Lower lobe of right lung (tissue), 2 donors: ENCODE data around the gene SLCO4A1. TPM values are rescaled to one million over a fixed set of nuclear protein-coding genes. Genes with fewer than 3 reads are reported as not detected.

Experiments used
- ATAC-seq, 2 donors: fragments of 200-7000 bp; cut with Tn5 transposase; one replicate each; pipeline ENCODE4 v1.9.1; 2020 to 2022; ENCODE audit warnings: mild to moderate bottlenecking in 2 of 2, moderate library complexity in 2 of 2
- DNase-seq: peaks from one replicate; pipeline ENCODE4 v3.0.0-alpha.2; 2020
- H3K27ac ChIP-seq: fragments of 200-600 bp; one replicate; pipeline ENCODE4 v1.8.0; 2022
- H3K27me3 ChIP-seq: fragments of 200-600 bp; one replicate; pipeline ENCODE4 v1.8.0; 2022; ENCODE audit warnings: low read depth
- H3K36me3 ChIP-seq: fragments of 200-600 bp; one replicate; pipeline ENCODE4 v1.8.0; 2022; ENCODE audit warnings: mild to moderate bottlenecking
- H3K4me1 ChIP-seq: fragments of 200-600 bp; one replicate; pipeline ENCODE4 v1.8.0; 2022
- H3K4me3 ChIP-seq: fragments of 200-600 bp; one replicate; pipeline ENCODE4 v1.8.0; 2022; ENCODE audit warnings: mild to moderate bottlenecking
- H3K9me3 ChIP-seq: fragments of 200-600 bp; one replicate; pipeline ENCODE4 v1.8.0; 2022
- intact Hi-C: fragments of 100-400 bp; cut with DNase I; formaldehyde crosslinking; loops from one replicate; pipeline ENCODE4 v1.11.0; 2022
- total RNA-seq: library from RNA; stranded (reverse); fragmentation: NEBNext Ultra II Directional; extraction: Animal tissue kit (Norgen Biotek cat#: 25700); gene quantifications from one replicate; pipeline ENCODE4 v1.2.1, GENCODE V29; 2021
- TF ChIP-seq, protein P1 (sequence below): fragments of 200-600 bp; IDR thresholded peaks from one replicate; pipeline ENCODE4 v1.8.0; 2022; ENCODE audit warnings: antibody characterized with exemption, mild to moderate bottlenecking
- donor health status: DM: no; HTN: yes; CAD: no; lungs with severe emphysema.

The SLCO4A1 gene
- total RNA-seq, 1 donor from 2014 or later = 72.4 TPM

DNA sequence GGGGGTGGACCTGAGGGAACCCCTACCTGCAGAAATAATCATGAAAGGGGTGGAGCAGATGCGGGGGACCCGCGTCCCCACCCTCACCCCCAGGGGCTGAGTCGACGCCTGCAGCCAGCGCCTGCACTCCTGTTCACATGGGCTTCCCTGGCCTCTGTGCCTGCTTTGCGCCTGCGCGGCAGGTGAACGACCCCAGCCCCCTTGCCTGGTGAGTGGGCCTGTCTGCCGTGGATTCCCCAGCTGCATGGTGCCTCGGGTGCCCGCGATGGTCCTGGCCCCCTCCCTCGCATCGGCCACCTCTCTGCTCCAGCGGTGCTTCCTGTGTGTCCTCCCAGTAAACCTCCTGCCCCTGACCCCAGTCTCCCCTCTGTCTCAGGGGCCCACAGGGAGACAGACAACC is 47.6 kb downstream of the SLCO4A1 start:
- no peak for DNase-seq
- TF ChIP-seq, protein P1, sequence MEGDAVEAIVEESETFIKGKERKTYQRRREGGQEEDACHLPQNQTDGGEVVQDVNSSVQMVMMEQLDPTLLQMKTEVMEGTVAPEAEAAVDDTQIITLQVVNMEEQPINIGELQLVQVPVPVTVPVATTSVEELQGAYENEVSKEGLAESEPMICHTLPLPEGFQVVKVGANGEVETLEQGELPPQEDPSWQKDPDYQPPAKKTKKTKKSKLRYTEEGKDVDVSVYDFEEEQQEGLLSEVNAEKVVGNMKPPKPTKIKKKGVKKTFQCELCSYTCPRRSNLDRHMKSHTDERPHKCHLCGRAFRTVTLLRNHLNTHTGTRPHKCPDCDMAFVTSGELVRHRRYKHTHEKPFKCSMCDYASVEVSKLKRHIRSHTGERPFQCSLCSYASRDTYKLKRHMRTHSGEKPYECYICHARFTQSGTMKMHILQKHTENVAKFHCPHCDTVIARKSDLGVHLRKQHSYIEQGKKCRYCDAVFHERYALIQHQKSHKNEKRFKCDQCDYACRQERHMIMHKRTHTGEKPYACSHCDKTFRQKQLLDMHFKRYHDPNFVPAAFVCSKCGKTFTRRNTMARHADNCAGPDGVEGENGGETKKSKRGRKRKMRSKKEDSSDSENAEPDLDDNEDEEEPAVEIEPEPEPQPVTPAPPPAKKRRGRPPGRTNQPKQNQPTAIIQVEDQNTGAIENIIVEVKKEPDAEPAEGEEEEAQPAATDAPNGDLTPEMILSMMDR = no peak
- intact Hi-C loops = no loop called here
- Histone ChIP-seq H3K4me1 (peaks cover 10% of the 10 kb centered on the region), H3K36me3 (no peaks in the 10 kb centered on the region), H3K27ac (no peak overlapping the region), H3K27me3 (peaks cover 35% of the 10 kb centered on the region), H3K9me3 (no peaks in the 10 kb centered on the region), H3K4me3 (no peak overlapping the region)
- ATAC-seq = no peak

DNA sequence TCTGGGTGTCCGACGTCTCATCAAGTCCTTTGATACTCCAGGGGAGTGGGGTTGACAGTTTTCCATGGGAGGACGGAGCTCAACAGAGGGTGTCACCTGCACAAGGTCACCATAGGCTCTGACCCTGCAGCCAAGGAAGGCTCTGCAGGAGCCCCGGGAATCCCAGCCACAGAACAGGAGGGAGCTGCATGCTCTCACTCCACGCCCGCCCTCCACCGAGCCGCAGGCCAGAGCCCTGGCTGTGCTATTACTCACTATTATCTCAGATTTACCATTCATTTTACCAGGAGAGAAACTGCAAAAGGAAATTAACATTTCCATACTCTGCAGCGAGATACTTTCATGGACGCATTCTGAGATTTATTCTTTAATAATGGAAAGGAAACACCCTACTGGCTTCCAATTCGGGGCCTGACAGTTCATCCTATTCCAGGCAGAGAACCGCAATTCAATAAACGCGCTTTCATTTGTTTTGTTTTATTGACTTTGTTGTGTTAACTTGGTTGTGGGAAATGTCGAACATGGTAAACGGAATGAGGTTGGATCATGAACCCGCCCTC is 48.0 kb downstream of the SLCO4A1 start:
- DNase-seq = no peak
- peaks cover 36% of the 10 kb centered on the region for H3K27me3 ChIP-seq
- peaks cover 10% of the 10 kb centered on the region for H3K4me1 ChIP-seq
- H3K9me3 ChIP-seq = no peaks in the 10 kb centered on the region
- H3K27ac ChIP-seq = no peak overlapping the region
- no peaks in the 10 kb centered on the region for H3K36me3 ChIP-seq
- TF ChIP-seq, protein P1 = no peak
- no peak for ATAC-seq
- no peak overlapping the region for H3K4me3 ChIP-seq
- intact Hi-C loops = no loop called here

DNA sequence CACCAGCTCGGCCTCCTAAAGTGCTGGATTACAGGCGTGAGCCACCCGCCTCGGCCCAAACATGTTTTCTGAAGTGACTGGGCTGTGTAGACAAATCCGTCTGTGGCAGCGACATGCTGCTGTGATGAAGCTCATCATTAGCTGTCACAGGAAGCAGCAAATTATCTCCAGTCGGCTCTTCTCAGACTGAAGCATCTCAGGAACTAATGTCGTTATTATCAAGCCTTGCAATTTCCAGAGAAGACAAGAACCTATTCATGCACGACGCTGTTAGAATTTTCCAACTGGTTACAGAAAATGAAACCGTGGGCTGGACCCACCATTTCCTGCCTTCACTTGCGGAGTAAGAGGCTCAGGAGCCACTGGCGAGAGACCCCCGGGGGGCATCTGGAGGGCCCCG is 49.2 kb downstream of the SLCO4A1 start:
- intact Hi-C loops = no loop called here
- H3K27ac ChIP-seq = no peak overlapping the region
- ATAC-seq = no peak
- DNase-seq = no peak
- no peaks in the 10 kb centered on the region for H3K9me3 ChIP-seq
- H3K4me1 ChIP-seq = peaks cover 1% of the 10 kb centered on the region
- TF ChIP-seq, protein P1 = no peak
- H3K4me3 ChIP-seq = no peak overlapping the region
- peaks cover 41% of the 10 kb centered on the region for H3K27me3 ChIP-seq
- H3K36me3 ChIP-seq = no peaks in the 10 kb centered on the region

DNA sequence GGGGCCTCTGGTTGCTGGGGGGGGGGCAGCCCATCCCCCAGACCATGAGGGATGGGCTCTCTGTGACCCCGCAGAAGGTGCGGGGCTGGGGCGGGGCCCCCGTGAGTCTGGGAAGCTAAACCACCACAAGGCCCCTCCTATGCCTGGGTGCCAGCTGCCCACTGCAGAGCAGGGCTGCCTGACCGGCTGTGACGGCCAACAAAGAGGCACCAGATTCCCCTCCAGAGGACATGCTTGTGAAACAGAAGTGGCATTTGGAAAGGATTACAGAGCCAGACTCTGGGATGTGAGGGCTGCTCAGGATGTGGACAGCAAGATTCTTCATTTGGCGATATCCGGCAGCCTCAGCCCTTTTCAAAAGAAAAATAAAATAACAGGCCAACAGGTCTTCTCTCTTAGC is 49.9 kb downstream of the SLCO4A1 start:
- H3K27ac ChIP-seq = no peak overlapping the region
- DNase-seq (no peak), ATAC-seq (no peak)
- TF ChIP-seq, protein P1 = no peak
- no peaks in the 10 kb centered on the region for H3K4me1 ChIP-seq
- H3K36me3 ChIP-seq = no peaks in the 10 kb centered on the region
- no peaks in the 10 kb centered on the region for H3K9me3 ChIP-seq
- intact Hi-C loops = no loop called here
- H3K27me3 ChIP-seq = peaks cover 41% of the 10 kb centered on the region
- no peak overlapping the region for H3K4me3 ChIP-seq

DNA sequence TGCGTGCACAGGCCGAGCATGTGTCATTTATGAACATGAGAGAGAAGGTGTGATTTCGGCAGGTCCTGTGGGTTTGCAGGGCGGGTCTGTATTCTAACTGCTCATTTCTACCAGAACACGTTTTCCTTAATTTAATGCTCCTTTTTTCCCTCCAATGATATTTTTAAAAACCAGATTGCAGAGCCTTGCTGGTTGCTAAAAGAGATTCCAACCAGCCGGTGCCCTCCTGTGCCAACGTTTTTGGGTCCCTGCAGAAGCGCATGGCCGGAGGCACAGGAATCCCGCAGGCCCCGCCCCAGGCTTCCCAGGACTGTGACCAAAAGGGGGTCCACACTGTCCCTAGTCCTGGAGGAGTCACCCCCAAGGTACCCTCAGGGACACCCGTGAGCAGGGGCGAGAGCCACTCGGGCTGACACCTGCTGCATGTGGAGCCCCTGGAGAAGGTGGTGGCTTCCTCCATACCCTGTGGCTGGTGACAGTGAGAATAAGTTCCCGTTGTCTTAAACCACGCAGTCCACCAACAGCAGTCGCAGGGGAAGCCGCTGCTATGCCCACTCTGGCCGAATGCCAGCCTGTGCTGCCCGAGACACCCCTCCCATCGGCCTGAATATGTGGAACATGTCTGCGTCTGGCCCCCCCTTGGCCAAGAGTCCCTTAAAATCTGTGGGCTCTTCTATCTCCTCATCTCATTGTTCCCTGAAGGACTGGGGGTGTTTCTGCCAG is 50.7 kb downstream of the SLCO4A1 start:
- peaks cover 41% of the 10 kb centered on the region for H3K27me3 ChIP-seq
- H3K36me3 ChIP-seq = no peaks in the 10 kb centered on the region
- no peak overlapping the region for H3K27ac ChIP-seq
- TF ChIP-seq, protein P1 = no peak
- intact Hi-C loops = no loop called here
- H3K9me3 ChIP-seq = no peaks in the 10 kb centered on the region
- no peak overlapping the region for H3K4me3 ChIP-seq
- no peaks in the 10 kb centered on the region for H3K4me1 ChIP-seq
- ATAC-seq (no peak), DNase-seq (no peak)
